H9 (cell line): ENCODE results near the gene CDK5RAP1. TPM values are rescaled to one million over a fixed set of nuclear protein-coding genes. Genes with fewer than 3 reads are reported as not detected.

Experiments used
- DNase-seq: peaks from one replicate; pipeline ENCODE4 v3.0.0-alpha.2; 2017
- H2AFZ ChIP-seq: one replicate; pipeline ENCODE4 v1.6.1; 2013; ENCODE audit warnings: mild to moderate bottlenecking, low read length, control low read depth, moderate library complexity
- H2AK5ac ChIP-seq: 2 replicates; pipeline ENCODE4 v1.6.1; 2013; ENCODE audit warnings: low read length, control low read depth, mixed read lengths; ENCODE audit not compliant: insufficient read length
- H2BK120ac ChIP-seq: one replicate; pipeline ENCODE4 v1.6.1; 2013; ENCODE audit warnings: low read depth, mild to moderate bottlenecking, low read length, control low read depth, inconsistent platforms; ENCODE audit not compliant: poor library complexity, severe bottlenecking
- H2BK12ac ChIP-seq: 2 replicates; pipeline ENCODE4 v1.6.1; 2013; ENCODE audit warnings: low read length, control low read depth, mixed read lengths, low read depth; ENCODE audit not compliant: insufficient read length
- H2BK15ac ChIP-seq: 2 replicates; pipeline ENCODE4 v1.6.1; 2013; ENCODE audit warnings: low read depth, low read length, control low read depth
- H2BK20ac ChIP-seq: one replicate; pipeline ENCODE4 v1.6.1; 2013; ENCODE audit warnings: low read depth, mild to moderate bottlenecking, low read length, control low read depth, inconsistent platforms; ENCODE audit not compliant: poor library complexity, severe bottlenecking
- H2BK5ac ChIP-seq: 2 replicates; pipeline ENCODE4 v1.6.1; 2013; ENCODE audit warnings: low read length, control low read depth, mixed read lengths; ENCODE audit not compliant: insufficient read length
- H3K14ac ChIP-seq: 2 replicates; pipeline ENCODE4 v1.6.1; 2013; ENCODE audit warnings: low read length, control low read depth; ENCODE audit not compliant: insufficient read depth
- H3K18ac ChIP-seq: 2 replicates; pipeline ENCODE4 v1.6.1; 2013; ENCODE audit warnings: low read depth, mild to moderate bottlenecking, mixed read lengths, low read length, control low read depth; ENCODE audit not compliant: insufficient read length
- H3K23ac ChIP-seq: 2 replicates; pipeline ENCODE4 v1.6.1; 2013; ENCODE audit warnings: low read length, control low read depth, mixed read lengths, low read depth; ENCODE audit not compliant: insufficient read length
- H3K23me2 ChIP-seq: 2 replicates; pipeline ENCODE4 v1.6.1; 2013; ENCODE audit warnings: low read depth, mild to moderate bottlenecking, mixed read lengths, low read length, control low read depth; ENCODE audit not compliant: insufficient read length, poor library complexity, severe bottlenecking
- H3K27ac ChIP-seq: 2 replicates; pipeline ENCODE4 v1.5.1; 2013; ENCODE audit warnings: low read length, control low read depth, mixed read lengths, low read depth; ENCODE audit not compliant: insufficient read length
- H3K27me3 ChIP-seq: 2 replicates; pipeline ENCODE4 v1.6.1; 2013; ENCODE audit warnings: low read length, control low read depth, inconsistent platforms; ENCODE audit not compliant: insufficient read depth
- H3K4ac ChIP-seq: 2 replicates; pipeline ENCODE4 v1.6.1; 2013; ENCODE audit warnings: low read depth, mild to moderate bottlenecking, control low read depth, inconsistent platforms, low read length, moderate library complexity
- H3K4me1 ChIP-seq: 2 replicates; pipeline ENCODE4 v1.6.1; 2013; ENCODE audit warnings: low read length, control low read depth, inconsistent platforms; ENCODE audit not compliant: insufficient read depth
- H3K4me2 ChIP-seq: 2 replicates; pipeline ENCODE4 v1.6.1; 2013; ENCODE audit warnings: low read length, control low read depth, mixed read lengths; ENCODE audit not compliant: insufficient read length, insufficient read depth
- H3K56ac ChIP-seq: 2 replicates; pipeline ENCODE4 v1.6.1; 2013; ENCODE audit warnings: low read depth, mild to moderate bottlenecking, mixed read lengths, low read length, control low read depth; ENCODE audit not compliant: insufficient read length
- H3K79me1 ChIP-seq: 2 replicates; pipeline ENCODE4 v1.6.1; 2013; ENCODE audit warnings: low read depth, mild to moderate bottlenecking, moderate library complexity, low read length, control low read depth, inconsistent platforms; ENCODE audit not compliant: insufficient read depth, poor library complexity, severe bottlenecking
- H3K79me2 ChIP-seq: 2 replicates; pipeline ENCODE4 v1.6.1; 2013; ENCODE audit warnings: low read length, control low read depth, inconsistent platforms; ENCODE audit not compliant: insufficient read depth
- H3K9ac ChIP-seq: 2 replicates; pipeline ENCODE4 v1.6.1; 2013; ENCODE audit warnings: low read length, control low read depth, mixed read lengths; ENCODE audit not compliant: insufficient read length; ENCODE audit errors: extremely low read depth
- H3K9me3 ChIP-seq: one replicate; pipeline ENCODE4 v1.6.1; 2013; ENCODE audit warnings: low read depth, low read length, inconsistent platforms; ENCODE audit not compliant: control insufficient read depth
- H3T11ph ChIP-seq: one replicate; pipeline ENCODE4 v1.6.1; 2013; ENCODE audit warnings: mild to moderate bottlenecking, low read length, control low read depth, inconsistent platforms
- H4K20me1 ChIP-seq: one replicate; pipeline ENCODE4 v1.6.1; 2013; ENCODE audit not compliant: control insufficient read depth, insufficient read length, insufficient read depth
- H4K5ac ChIP-seq: 2 replicates; pipeline ENCODE4 v1.6.1; 2013; ENCODE audit warnings: low read depth, mild to moderate bottlenecking, mixed read lengths, low read length, control low read depth; ENCODE audit not compliant: insufficient read length
- H4K8ac ChIP-seq: replicated peaks from 2 replicates; pipeline ENCODE4 v1.6.1; 2013; ENCODE audit warnings: low read length, control low read depth, mixed read lengths, low read depth; ENCODE audit not compliant: insufficient read length
- H4K91ac ChIP-seq: 2 replicates; pipeline ENCODE4 v1.6.1; 2013; ENCODE audit warnings: low read depth, mild to moderate bottlenecking, moderate library complexity, mixed read lengths, low read length, control low read depth; ENCODE audit not compliant: insufficient read length
- H3K27ac Mint-ChIP-seq, 3 experiments: 2 replicates in 2 of 3; 3 replicates in 1 of 3; pipeline ENCODE4 v1.8.0; 2020 to 2021; ENCODE audit warnings: mixed read lengths in 3 of 3, mild to moderate bottlenecking in 1 of 3, moderate library complexity in 1 of 3
- H3K27me3 Mint-ChIP-seq: 2 replicates; pipeline ENCODE4 v1.8.0; 2021; ENCODE audit warnings: low read depth, mild to moderate bottlenecking, moderate library complexity, mixed read lengths
- H3K36me3 Mint-ChIP-seq, 3 experiments: 2 replicates in 2 of 3; 3 replicates in 1 of 3; pipeline ENCODE4 v1.8.0; 2020 to 2021; ENCODE audit warnings: low read depth in 3 of 3, mixed read lengths in 3 of 3; ENCODE audit not compliant: insufficient read depth in 1 of 3
- H3K4me1 Mint-ChIP-seq, 2 experiments: 2 replicates each; pipeline ENCODE4 v1.8.0; 2020; ENCODE audit warnings: mixed read lengths in 2 of 2
- H3K4me3 Mint-ChIP-seq, 2 experiments: 2 replicates in 1 of 2; 3 replicates in 1 of 2; pipeline ENCODE4 v1.8.0; 2020 to 2021; ENCODE audit warnings: mild to moderate bottlenecking in 2 of 2, mixed read lengths in 2 of 2, moderate library complexity in 1 of 2
- H3K9me3 Mint-ChIP-seq, 2 experiments: 2 replicates in 1 of 2; 3 replicates in 1 of 2; pipeline ENCODE4 v1.8.0; 2020; ENCODE audit warnings: mild to moderate bottlenecking in 2 of 2, mixed read lengths in 2 of 2, moderate library complexity in 1 of 2
- CTCF ChIP-seq: fragments of 200-600 bp; sonication (generic); conservative IDR thresholded peaks from 3 replicates; pipeline ENCODE4 v1.8.0; 2021; ENCODE audit warnings: antibody characterized with exemption, mild to moderate bottlenecking
- WGBS: extraction: QIAGEN DNeasy Blood & Tissue Kit; methylation state at CpG from one replicate; pipeline ENCODE4 v1.1.7; 2013; ENCODE audit warnings: missing lambda C conversion rate, low lambda C conversion rate, mixed read lengths; ENCODE audit not compliant: insufficient read length; ENCODE audit errors: extremely low coverage; 5-methylcytosine and 5-hydroxymethylcytosine counted together
- total RNA-seq: library from RNA; stranded (reverse); gene quantifications from 2 replicates; pipeline ENCODE4 v1.2.1, GENCODE V29; 2021

CDK5RAP1 gene
- total RNA-seq, 1 experiment from 2014 or later: 66.4 TPM

GRCh38 chr20:33412484-33412838, 11.1 kb upstream of the CDK5RAP1 start:
- H3K27me3 Mint-ChIP-seq: no peaks in the 10 kb centered on the region
- H3K4me3 Mint-ChIP-seq: no peak overlapping the region
- Histone ChIP-seq H4K5ac (no peak overlapping the region), H2BK120ac (no peak overlapping the region), H2BK5ac (no peak overlapping the region), H3K18ac (no peak overlapping the region), H3K79me1 (no peaks in the 10 kb centered on the region), H3K79me2 (no peaks in the 10 kb centered on the region), H3K56ac (no peak overlapping the region), H3K9me3 (no peaks in the 10 kb centered on the region), H2AFZ (no peak overlapping the region), H3K4me2 (no peak overlapping the region), H4K20me1 (no peaks in the 10 kb centered on the region), H4K91ac (no peak overlapping the region), H2AK5ac (no peak overlapping the region), H4K8ac (no peak overlapping the region), H3K23ac (no peak overlapping the region), H3T11ph (no peak overlapping the region), H2BK20ac (no peak overlapping the region), H3K27me3 (no peaks in the 10 kb centered on the region), H3K14ac (no peak overlapping the region), H2BK15ac (no peak overlapping the region), H3K4me1 (no peaks in the 10 kb centered on the region), H3K4ac (no peak overlapping the region), H3K23me2 (no peaks in the 10 kb centered on the region), H3K9ac (no peak overlapping the region), H2BK12ac (no peak overlapping the region), H3K27ac (no peak overlapping the region)
- no peaks in the 10 kb centered on the region for H3K9me3 Mint-ChIP-seq
- H3K27ac Mint-ChIP-seq: no peak overlapping the region
- peaks cover 0 to 12% (median 4%) of the 10 kb centered on the region in 3 experiments; a peak in 3 of 7 replicates for H3K36me3 Mint-ChIP-seq
- DNase-seq: no peak
- 0 out of 4 replicates have a peak, but pooled peaks cover 0 to 3% of the 10 kb centered on the region in 2 experiments for H3K4me1 Mint-ChIP-seq
- TF ChIP-seq CTCF: no peak
- WGBS: no CpG with 5 or more reads among the region's 8 CpGs
